ENCODE data around the gene RAB3IL1.
A peak's percentile ranks its signal among the peaks of the same experiment; 100 is the strongest.
"Not testable (repeated sequence)": the region's sequence is repeated elsewhere in the genome, so short reads cannot be mapped to it uniquely, and the experiment has no call there.

The RAB3IL1 gene, protein sequence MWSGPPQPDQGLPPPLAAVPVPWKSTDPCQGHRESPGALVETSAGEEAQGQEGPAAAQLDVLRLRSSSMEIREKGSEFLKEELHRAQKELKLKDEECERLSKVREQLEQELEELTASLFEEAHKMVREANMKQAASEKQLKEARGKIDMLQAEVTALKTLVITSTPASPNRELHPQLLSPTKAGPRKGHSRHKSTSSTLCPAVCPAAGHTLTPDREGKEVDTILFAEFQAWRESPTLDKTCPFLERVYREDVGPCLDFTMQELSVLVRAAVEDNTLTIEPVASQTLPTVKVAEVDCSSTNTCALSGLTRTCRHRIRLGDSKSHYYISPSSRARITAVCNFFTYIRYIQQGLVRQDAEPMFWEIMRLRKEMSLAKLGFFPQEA

GRCh38 chr11:61917334-61918109 lies at the start of gene RAB3IL1:
Gene RAB3IL1 (minus strand): TSS chr11:61917566. CDS start chr11:61917367, 199 bp downstream.
- Histone ChIP-seq H3K27me3 (ENCODE audit: control insufficient read depth in 2 of 2, insufficient read depth in 2 of 2, low read length in 2 of 2) (peaks cover 27 to 35% of the 10 kb centered on the region in 2 donors), H3K4me1 (ENCODE audit: control insufficient read depth in 2 of 2, insufficient read depth in 2 of 2, low read length in 2 of 2) (peaks cover 3 to 5% of the 10 kb centered on the region in 2 donors), H3K9ac (ENCODE audit: low read depth in 1 of 2, low read length in 2 of 2) (peak within 1 kb of the TSS; percentile 28 to 46), H3K27ac (ENCODE audit: low read depth in 2 of 2, low read length in 2 of 2) (peak within 1 kb of the TSS; percentile 25 to 39), H3K36me3 (ENCODE audit: control insufficient read depth in 2 of 2, insufficient read depth in 2 of 2, low read length in 2 of 2) (no peaks in the 10 kb centered on the region), H3K4me3 (ENCODE audit: low read length in 2 of 2) (peak within 1 kb of the TSS; percentile 64 to 70), H3K9me3 (ENCODE audit: control insufficient read depth in 2 of 2, low read length in 2 of 2) (no peaks in the 10 kb centered on the region)

GRCh38 chr11:61966734-61967115 lies 49.4 kb upstream of the RAB3IL1 start:
- H3K27me3 ChIP-seq (ENCODE audit: control insufficient read depth in 2 of 2, insufficient read depth in 2 of 2, low read length in 2 of 2), result no peaks in the 10 kb centered on the region
- H3K9me3 ChIP-seq (ENCODE audit: control insufficient read depth in 2 of 2, low read length in 2 of 2), result no peaks in the 10 kb centered on the region
- peak overlapping the region; percentile 97 to 98 for H3K9ac ChIP-seq (ENCODE audit: low read depth in 1 of 2, low read length in 2 of 2)
- peaks cover 42 to 50% of the 10 kb centered on the region in 2 donors for H3K4me1 ChIP-seq (ENCODE audit: control insufficient read depth in 2 of 2, insufficient read depth in 2 of 2, low read length in 2 of 2)
- H3K36me3 ChIP-seq (ENCODE audit: control insufficient read depth in 2 of 2, insufficient read depth in 2 of 2, low read length in 2 of 2), result peaks cover 28 to 37% of the 10 kb centered on the region in 2 donors
- peak overlapping the region; percentile 97 to 100 for H3K27ac ChIP-seq (ENCODE audit: low read depth in 2 of 2, low read length in 2 of 2)
- H3K4me3 ChIP-seq (ENCODE audit: low read length in 2 of 2), result peak overlapping the region; percentile 90 to 100

GRCh38 chr11:61964666-61965271 lies 47.4 kb upstream of the RAB3IL1 start:
- H3K4me3 ChIP-seq (ENCODE audit: low read length in 2 of 2), result peak overlapping the region; percentile 90 to 100
- H3K9ac ChIP-seq (ENCODE audit: low read depth in 1 of 2, low read length in 2 of 2), result peak overlapping the region; percentile 64 to 97
- peaks cover 32 to 35% of the 10 kb centered on the region in 2 donors for H3K4me1 ChIP-seq (ENCODE audit: control insufficient read depth in 2 of 2, insufficient read depth in 2 of 2, low read length in 2 of 2)

DNA sequence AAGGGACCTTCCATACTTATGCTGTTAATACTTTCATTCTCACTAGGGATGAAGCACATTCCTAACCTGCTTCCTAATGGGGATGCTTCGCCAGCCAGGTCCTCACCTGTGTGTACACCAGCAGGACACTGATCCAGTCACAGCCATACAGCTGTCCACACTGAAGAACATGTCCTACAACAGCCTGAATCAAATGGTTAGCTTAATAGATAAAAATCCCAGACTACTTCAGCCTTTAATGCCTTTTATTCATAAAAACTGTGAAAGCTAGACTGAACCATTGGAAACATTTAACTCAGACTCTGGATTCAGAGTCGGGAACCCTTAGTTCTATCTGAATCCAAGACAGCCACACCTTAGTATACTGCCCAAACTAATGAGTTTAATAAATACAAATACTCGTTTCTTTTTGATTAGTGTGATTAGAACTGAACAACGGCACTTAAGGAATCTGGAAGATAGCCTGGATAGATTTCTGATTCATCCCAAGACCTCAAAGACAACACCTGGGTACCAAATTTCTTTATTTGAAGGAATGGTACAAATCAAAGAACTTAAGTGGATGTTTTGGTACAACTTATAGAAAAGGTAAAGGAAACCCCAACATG lies 46.8 kb upstream of the RAB3IL1 start:
- Histone ChIP-seq H3K36me3 (ENCODE audit: control insufficient read depth in 2 of 2, insufficient read depth in 2 of 2, low read length in 2 of 2) (peaks cover 28 to 39% of the 10 kb centered on the region in 2 donors), H3K9ac (ENCODE audit: low read depth in 1 of 2, low read length in 2 of 2) (peak overlapping the region; percentile 3 to 23), H3K4me1 (ENCODE audit: control insufficient read depth in 2 of 2, insufficient read depth in 2 of 2, low read length in 2 of 2) (peaks cover 32 to 35% of the 10 kb centered on the region in 2 donors), H3K27me3 (ENCODE audit: control insufficient read depth in 2 of 2, insufficient read depth in 2 of 2, low read length in 2 of 2) (no peaks in the 10 kb centered on the region), H3K4me3 (ENCODE audit: low read length in 2 of 2) (peak overlapping the region; percentile 3 to 100), H3K27ac (ENCODE audit: low read depth in 2 of 2, low read length in 2 of 2) (peak overlapping the region; percentile 77 to 97), H3K9me3 (ENCODE audit: control insufficient read depth in 2 of 2, low read length in 2 of 2) (no peaks in the 10 kb centered on the region)

More at GRCh38 chr11:61964666-61965271, 47.4 kb upstream of the RAB3IL1 start:
- H3K9me3 ChIP-seq (ENCODE audit: control insufficient read depth in 2 of 2, low read length in 2 of 2); H3K27me3 ChIP-seq (ENCODE audit: control insufficient read depth in 2 of 2, insufficient read depth in 2 of 2, low read length in 2 of 2): not testable (repeated sequence)
- peak overlapping the region; percentile 97 to 100 for H3K27ac ChIP-seq (ENCODE audit: low read depth in 2 of 2, low read length in 2 of 2)
- peaks cover 28 to 39% of the 10 kb centered on the region in 2 donors for H3K36me3 ChIP-seq (ENCODE audit: control insufficient read depth in 2 of 2, insufficient read depth in 2 of 2, low read length in 2 of 2)

- H3K27me3 ChIP-seq (ENCODE audit: control insufficient read depth in 2 of 2, insufficient read depth in 2 of 2, low read length in 2 of 2), result no peaks in the 10 kb centered on the region
- peak overlapping the region; percentile 77 to 97 for H3K27ac ChIP-seq (ENCODE audit: low read depth in 2 of 2, low read length in 2 of 2)
- peak overlapping the region in 1 of 2 donors; percentile 100 for H3K4me3 ChIP-seq (ENCODE audit: low read length in 2 of 2)
- H3K9ac ChIP-seq (ENCODE audit: low read depth in 1 of 2, low read length in 2 of 2), result peak overlapping the region; percentile 3 to 23
- H3K36me3 ChIP-seq (ENCODE audit: control insufficient read depth in 2 of 2, insufficient read depth in 2 of 2, low read length in 2 of 2), result peaks cover 28 to 39% of the 10 kb centered on the region in 2 donors
- no peaks in the 10 kb centered on the region for H3K9me3 ChIP-seq (ENCODE audit: control insufficient read depth in 2 of 2, low read length in 2 of 2)
- peaks cover 27 to 28% of the 10 kb centered on the region in 2 donors for H3K4me1 ChIP-seq (ENCODE audit: control insufficient read depth in 2 of 2, insufficient read depth in 2 of 2, low read length in 2 of 2)
These were observed 46.1 kb upstream of the RAB3IL1 start for GRCh38 chr11:61963282-61964057.

DNA sequence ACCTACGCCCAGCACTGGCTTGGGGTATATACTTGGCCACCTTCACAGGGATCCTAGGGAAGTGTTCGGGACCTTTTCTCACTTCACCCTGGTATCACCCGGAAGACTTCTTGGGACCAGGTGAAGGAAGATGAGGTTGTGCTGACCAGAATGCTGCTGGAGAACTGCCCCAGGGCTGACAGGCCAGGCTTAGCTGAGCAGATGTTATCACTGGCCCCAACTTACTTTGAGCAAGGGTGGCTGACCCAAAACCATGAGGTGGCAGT lies 45.6 kb upstream of the RAB3IL1 start:
- Histone ChIP-seq H3K9me3 (ENCODE audit: control insufficient read depth in 2 of 2, low read length in 2 of 2) (no peaks in the 10 kb centered on the region), H3K4me1 (ENCODE audit: control insufficient read depth in 2 of 2, insufficient read depth in 2 of 2, low read length in 2 of 2) (peaks cover 25 to 27% of the 10 kb centered on the region in 2 donors), H3K4me3 (ENCODE audit: low read length in 2 of 2) (peak overlapping the region in 1 of 2 donors; percentile 9), H3K27me3 (ENCODE audit: control insufficient read depth in 2 of 2, insufficient read depth in 2 of 2, low read length in 2 of 2) (no peaks in the 10 kb centered on the region), H3K36me3 (ENCODE audit: control insufficient read depth in 2 of 2, insufficient read depth in 2 of 2, low read length in 2 of 2) (peaks cover 31 to 39% of the 10 kb centered on the region in 2 donors), H3K27ac (ENCODE audit: low read depth in 2 of 2, low read length in 2 of 2) (peak overlapping the region; percentile 77 to 97), H3K9ac (ENCODE audit: low read depth in 1 of 2, low read length in 2 of 2) (no peak overlapping the region)

- Histone ChIP-seq H3K27me3 (ENCODE audit: control insufficient read depth in 2 of 2, insufficient read depth in 2 of 2, low read length in 2 of 2) (no peaks in the 10 kb centered on the region), H3K4me3 (ENCODE audit: low read length in 2 of 2) (no peak overlapping the region), H3K4me1 (ENCODE audit: control insufficient read depth in 2 of 2, insufficient read depth in 2 of 2, low read length in 2 of 2) (peaks cover 25 to 27% of the 10 kb centered on the region in 2 donors), H3K36me3 (ENCODE audit: control insufficient read depth in 2 of 2, insufficient read depth in 2 of 2, low read length in 2 of 2) (peaks cover 32 to 39% of the 10 kb centered on the region in 2 donors), H3K27ac (ENCODE audit: low read depth in 2 of 2, low read length in 2 of 2) (peak overlapping the region; percentile 77 to 97), H3K9me3 (ENCODE audit: control insufficient read depth in 2 of 2, low read length in 2 of 2) (no peaks in the 10 kb centered on the region), H3K9ac (ENCODE audit: low read depth in 1 of 2, low read length in 2 of 2) (no peak overlapping the region)
These were observed 45.0 kb upstream of the RAB3IL1 start for GRCh38 chr11:61962213-61963015.

- Histone ChIP-seq H3K36me3 (ENCODE audit: control insufficient read depth in 2 of 2, insufficient read depth in 2 of 2, low read length in 2 of 2) (peaks cover 32 to 38% of the 10 kb centered on the region in 2 donors), H3K9ac (ENCODE audit: low read depth in 1 of 2, low read length in 2 of 2) (no peak overlapping the region)
These were observed 44.3 kb upstream of the RAB3IL1 start for GRCh38 chr11:61961570-61962212.

More at GRCh38 chr11:61961570-61962212, 44.3 kb upstream of the RAB3IL1 start:
- Histone ChIP-seq H3K27ac (ENCODE audit: low read depth in 2 of 2, low read length in 2 of 2) (peak overlapping the region; percentile 77 to 97), H3K4me3 (ENCODE audit: low read length in 2 of 2) (no peak overlapping the region), H3K4me1 (ENCODE audit: control insufficient read depth in 2 of 2, insufficient read depth in 2 of 2, low read length in 2 of 2) (peaks cover 25 to 27% of the 10 kb centered on the region in 2 donors), H3K9me3 (ENCODE audit: control insufficient read depth in 2 of 2, low read length in 2 of 2) (no peaks in the 10 kb centered on the region), H3K27me3 (ENCODE audit: control insufficient read depth in 2 of 2, insufficient read depth in 2 of 2, low read length in 2 of 2) (no peaks in the 10 kb centered on the region)

Data from mucosa of rectum (tissue), 2 donors.